ENCODE results near the gene CALHM6.

- TF ChIP-seq POLR2AphosphoS5 (IDR thresholded peaks at IDR 0.05; ENCODE audit: low read depth, low read length): no peak
- no peak for TF ChIP-seq POLR2A (IDR thresholded peaks at IDR 0.05; ENCODE audit: low read depth, low read length)
Observed at GRCh38 chr6:116476002-116476678, 15.0 kb downstream of the CALHM6 start.

All from GM12892 (cell line).